Neural cell (in vitro differentiated cells): ENCODE results near the gene RIPOR1.

Experiments used
- CTCF ChIP-seq: fragments of 450-650 bp; IDR thresholded peaks from 2 replicates; pipeline ENCODE4 v1.5.1; 2014; ENCODE audit warnings: antibody characterized with exemption, mild to moderate bottlenecking, moderate library complexity; ENCODE audit not compliant: poor library complexity, severe bottlenecking
- EP300 ChIP-seq: fragments of 450-650 bp; conservative IDR thresholded peaks from 2 replicates; pipeline ENCODE4 v1.6.1; 2014; ENCODE audit warnings: antibody characterized with exemption, mild to moderate bottlenecking, moderate library complexity; ENCODE audit not compliant: poor library complexity, severe bottlenecking
- EZH2 ChIP-seq: fragments of 200-600, 300-800 bp; shearing (Covaris generic), sonication (generic); IDR thresholded peaks from 2 replicates; pipeline ENCODE4 v1.6.1; 2014; ENCODE audit warnings: antibody characterized with exemption, low read length, borderline replicate concordance, mild to moderate bottlenecking; ENCODE audit not compliant: insufficient read depth, poor library complexity, severe bottlenecking
- MXI1 ChIP-seq: fragments of 450-650 bp; conservative IDR thresholded peaks from 2 replicates; pipeline ENCODE4 v1.6.1; 2014; ENCODE audit warnings: antibody characterized with exemption, mild to moderate bottlenecking; ENCODE audit not compliant: poor library complexity, severe bottlenecking
- POLR2AphosphoS5 ChIP-seq: IDR thresholded peaks from 2 replicates; pipeline ENCODE4 v1.6.1; 2012
- RAD21 ChIP-seq: fragments of 450-650 bp; conservative IDR thresholded peaks from 2 replicates; pipeline ENCODE4 v1.6.1; 2014; ENCODE audit warnings: antibody characterized with exemption, mild to moderate bottlenecking, moderate library complexity
- SMC3 ChIP-seq: fragments of 450-650 bp; conservative IDR thresholded peaks from 2 replicates; pipeline ENCODE4 v1.6.1; 2014; ENCODE audit warnings: antibody characterized with exemption, mild to moderate bottlenecking, moderate library complexity; ENCODE audit not compliant: poor library complexity
- TF ChIP-seq, protein P1 (sequence below): IDR thresholded peaks from 2 replicates; pipeline ENCODE4 v1.6.1; 2012; ENCODE audit warnings: borderline replicate concordance

GRCh38 chr16:67561501-67561823, 32.8 kb downstream of the RIPOR1 start:
- TF ChIP-seq CTCF (no peak), POLR2AphosphoS5 (no peak), EZH2 (no peak), RAD21 (no peak), EP300 (no peak), SMC3 (no peak), MXI1 (no peak)
- TF ChIP-seq, protein P1, sequence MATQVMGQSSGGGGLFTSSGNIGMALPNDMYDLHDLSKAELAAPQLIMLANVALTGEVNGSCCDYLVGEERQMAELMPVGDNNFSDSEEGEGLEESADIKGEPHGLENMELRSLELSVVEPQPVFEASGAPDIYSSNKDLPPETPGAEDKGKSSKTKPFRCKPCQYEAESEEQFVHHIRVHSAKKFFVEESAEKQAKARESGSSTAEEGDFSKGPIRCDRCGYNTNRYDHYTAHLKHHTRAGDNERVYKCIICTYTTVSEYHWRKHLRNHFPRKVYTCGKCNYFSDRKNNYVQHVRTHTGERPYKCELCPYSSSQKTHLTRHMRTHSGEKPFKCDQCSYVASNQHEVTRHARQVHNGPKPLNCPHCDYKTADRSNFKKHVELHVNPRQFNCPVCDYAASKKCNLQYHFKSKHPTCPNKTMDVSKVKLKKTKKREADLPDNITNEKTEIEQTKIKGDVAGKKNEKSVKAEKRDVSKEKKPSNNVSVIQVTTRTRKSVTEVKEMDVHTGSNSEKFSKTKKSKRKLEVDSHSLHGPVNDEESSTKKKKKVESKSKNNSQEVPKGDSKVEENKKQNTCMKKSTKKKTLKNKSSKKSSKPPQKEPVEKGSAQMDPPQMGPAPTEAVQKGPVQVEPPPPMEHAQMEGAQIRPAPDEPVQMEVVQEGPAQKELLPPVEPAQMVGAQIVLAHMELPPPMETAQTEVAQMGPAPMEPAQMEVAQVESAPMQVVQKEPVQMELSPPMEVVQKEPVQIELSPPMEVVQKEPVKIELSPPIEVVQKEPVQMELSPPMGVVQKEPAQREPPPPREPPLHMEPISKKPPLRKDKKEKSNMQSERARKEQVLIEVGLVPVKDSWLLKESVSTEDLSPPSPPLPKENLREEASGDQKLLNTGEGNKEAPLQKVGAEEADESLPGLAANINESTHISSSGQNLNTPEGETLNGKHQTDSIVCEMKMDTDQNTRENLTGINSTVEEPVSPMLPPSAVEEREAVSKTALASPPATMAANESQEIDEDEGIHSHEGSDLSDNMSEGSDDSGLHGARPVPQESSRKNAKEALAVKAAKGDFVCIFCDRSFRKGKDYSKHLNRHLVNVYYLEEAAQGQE, result no peak
